ENCODE results near the gene ZNF681.

DNA sequence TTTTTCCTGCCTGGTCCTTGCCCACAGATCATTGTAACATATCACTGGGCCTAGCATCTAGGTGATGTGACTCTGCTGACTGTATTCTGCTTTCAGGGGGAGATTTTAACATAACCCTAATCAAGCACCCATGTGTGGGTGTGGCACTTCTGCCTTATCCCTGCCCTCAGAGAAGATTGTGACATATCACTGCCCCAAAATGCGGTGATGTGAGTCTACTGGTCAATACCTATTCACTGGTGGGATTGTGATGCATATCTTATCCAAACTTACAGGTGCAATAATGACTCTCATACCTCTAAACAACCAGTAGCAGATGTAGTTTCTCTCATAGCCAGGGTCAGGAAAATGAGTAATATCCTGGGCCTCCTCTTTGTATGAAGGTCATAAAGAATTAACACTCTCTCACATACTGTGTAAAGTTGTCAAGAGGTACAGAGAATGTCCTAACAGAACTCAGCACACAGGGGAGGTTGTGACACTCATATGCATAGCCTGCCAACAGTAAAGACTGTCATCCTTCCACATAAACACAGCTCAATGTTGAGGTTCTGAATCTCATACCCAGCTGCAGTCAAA is 12.1 kb upstream of the ZNF681 start:
- TF ChIP-seq POLR2A (IDR thresholded peaks at IDR 0.05; ENCODE audit: low read length), result no peak
- TF ChIP-seq GATA1 (IDR thresholded peaks at IDR 0.05; ENCODE audit: low read depth, low read length), result no peak

Data from erythroblast (primary cell).